HepG2 (cell line): ENCODE results near the gene DNAJA2. TPM values are rescaled to one million over a fixed set of nuclear protein-coding genes. Genes with fewer than 3 reads are reported as not detected.

Experiments used
- AHR ChIP-seq: IDR thresholded peaks from 2 replicates; pipeline ENCODE4 v1.6.1; 2018; ENCODE audit warnings: missing genetic modification reagents, missing compliant biosample characterization
- CEBPB ChIP-seq: IDR thresholded peaks from 2 replicates; pipeline ENCODE4 v1.6.1; 2011; ENCODE audit warnings: low read depth, low read length, improper control_type of control experiment, borderline replicate concordance
- CHD2 ChIP-seq: IDR thresholded peaks from 2 replicates; pipeline ENCODE4 v1.6.1; 2011; ENCODE audit warnings: low read depth, low read length, improper control_type of control experiment
- DMAP1 ChIP-seq: IDR thresholded peaks from 2 replicates; pipeline ENCODE4 v1.6.1; 2016
- FOXM1 ChIP-seq: sonication (generic); formaldehyde crosslinking; IDR thresholded peaks from 2 replicates; pipeline ENCODE4 v1.5.0; 2020; ENCODE audit warnings: missing genetic modification reagents
- GZF1 ChIP-seq: sonication (generic); formaldehyde crosslinking; IDR thresholded peaks from 2 replicates; pipeline ENCODE4 v1.5.1; 2020; ENCODE audit warnings: mild to moderate bottlenecking, missing genetic modification reagents
- HBP1 ChIP-seq: IDR thresholded peaks from 2 replicates; pipeline ENCODE4 v1.6.1; 2016; ENCODE audit warnings: low read depth, control low read depth
- HOXA3 ChIP-seq: sonication (generic); formaldehyde crosslinking; IDR thresholded peaks from 2 replicates; pipeline ENCODE4 v1.5.0; 2020; ENCODE audit warnings: missing genetic modification reagents
- NFIB ChIP-seq: sonication (generic); formaldehyde crosslinking; IDR thresholded peaks from 2 replicates; pipeline ENCODE4 v1.9.0; 2021; ENCODE audit warnings: missing genetic modification reagents, mild to moderate bottlenecking, borderline replicate concordance
- NFKB2 ChIP-seq: sonication (generic); formaldehyde crosslinking; IDR thresholded peaks from 2 replicates; pipeline ENCODE4 v1.4.0; 2020; ENCODE audit warnings: missing genetic modification reagents, borderline replicate concordance
- NFYB ChIP-seq: sonication (generic); formaldehyde crosslinking; IDR thresholded peaks from 2 replicates; pipeline ENCODE4 v1.4.0; 2020; ENCODE audit warnings: missing genetic modification reagents
- ZBTB20 ChIP-seq: sonication (generic); formaldehyde crosslinking; IDR thresholded peaks from 2 replicates; pipeline ENCODE4 v1.8.1; 2023; ENCODE audit warnings: missing genetic modification reagents, low read depth, mild to moderate bottlenecking, borderline replicate concordance
- ZGPAT ChIP-seq: IDR thresholded peaks from 2 replicates; pipeline ENCODE4 v1.6.1; 2016; ENCODE audit warnings: mild to moderate bottlenecking
- ZNF235 ChIP-seq: sonication (generic); formaldehyde crosslinking; IDR thresholded peaks from 2 replicates; pipeline ENCODE4 v1.8.1; 2023; ENCODE audit warnings: mild to moderate bottlenecking, missing genetic modification reagents, borderline replicate concordance
- ZNF3 ChIP-seq: IDR thresholded peaks from 2 replicates; pipeline ENCODE4 v1.7.0; 2017; ENCODE audit warnings: inconsistent platforms
- ZNF337 ChIP-seq: sonication (generic); formaldehyde crosslinking; IDR thresholded peaks from 2 replicates; pipeline ENCODE4 v1.5.1; 2020; ENCODE audit warnings: missing genetic modification reagents, low read depth, mild to moderate bottlenecking, borderline replicate concordance
- ZNF468 ChIP-seq: sonication (generic); formaldehyde crosslinking; IDR thresholded peaks from 2 replicates; pipeline ENCODE4 v1.8.0; 2022; ENCODE audit warnings: mild to moderate bottlenecking, moderate library complexity, missing genetic modification reagents
- ZNF709 ChIP-seq: sonication (generic); formaldehyde crosslinking; IDR thresholded peaks from 2 replicates; pipeline ENCODE4 v1.5.0; 2020; ENCODE audit warnings: mild to moderate bottlenecking, missing genetic modification reagents
- polyA plus RNA-seq, 8 experiments: library from polyadenylated mRNA; depleted of rRNA in 3 of 8; stranded (reverse) in 7 of 8; unstranded in 1 of 8; fragments of >200 nt; fragmentation: Illumina TruSeq in 4 of 8; extraction: Trizol in 4 of 8; gene quantifications; 2 replicates each; pipeline versions ENCODE4 v1.2.1 to v1.2.3, GENCODE V29; 2011 to 2016; ENCODE audit warnings: low read depth in 4 of 8, missing spikeins in 1 of 8, mixed read lengths in 1 of 8; ENCODE audit not compliant: insufficient read depth in 1 of 8
- total RNA-seq, 5 experiments: library from RNA; depleted of rRNA; stranded (reverse); fragments of >200 nt; fragmentation: Illumina TruSeq; extraction: Trizol; gene quantifications; 2 replicates each; pipeline ENCODE4 v1.2.3, GENCODE V29; 2016; ENCODE audit warnings: low read depth in 1 of 5
- TF ChIP-seq, protein P1 (sequence below): sonication (generic); formaldehyde crosslinking; IDR thresholded peaks from 2 replicates; pipeline ENCODE4 v1.5.0; 2020; ENCODE audit warnings: missing genetic modification reagents
- TF ChIP-seq, protein P2 (sequence below): sonication (generic); formaldehyde crosslinking; conservative IDR thresholded peaks from 2 replicates; pipeline ENCODE4 v1.4.0; 2020; ENCODE audit warnings: missing genetic modification reagents
- TF ChIP-seq, protein P3 (sequence below): sonication (generic); formaldehyde crosslinking; IDR thresholded peaks from 2 replicates; pipeline ENCODE4 v1.9.0; 2022; ENCODE audit warnings: missing genetic modification reagents, mild to moderate bottlenecking, borderline replicate concordance

DNAJA2 gene
- total and polyA plus RNA-seq, 2 of the 13 experiments (the other 11 are each of a cell fraction or from before 2014, with no cell fraction given): 25.4 to 176 TPM

- TF ChIP-seq CHD2 (no peak), HOXA3 (CRISPR knock-in tag) (0 out of 2 replicates have a peak, but pooled peaks have one; percentile 43), AHR (no peak), NFIB (CRISPR knock-in tag) (no peak), DMAP1 (no peak), ZNF468 (no peak), FOXM1 (CRISPR knock-in tag) (no peak), GZF1 (CRISPR knock-in tag) (no peak), HBP1 (no peak), ZGPAT (peak; percentile 33; the same call in 1 of the 2 replicates), CEBPB (no peak), ZNF709 (CRISPR knock-in tag) (peak; percentile 73; the same call in 1 of the 2 replicates), ZBTB20 (CRISPR knock-in tag) (no peak), NFYB (CRISPR knock-in tag) (peak; percentile 63), ZNF337 (no peak), ZNF3 (CRISPR knock-in tag) (no peak), NFKB2 (CRISPR knock-in tag) (no peak), ZNF235 (peak; percentile 61; the same call in 1 of the 2 replicates)
- TF ChIP-seq, protein P1, sequence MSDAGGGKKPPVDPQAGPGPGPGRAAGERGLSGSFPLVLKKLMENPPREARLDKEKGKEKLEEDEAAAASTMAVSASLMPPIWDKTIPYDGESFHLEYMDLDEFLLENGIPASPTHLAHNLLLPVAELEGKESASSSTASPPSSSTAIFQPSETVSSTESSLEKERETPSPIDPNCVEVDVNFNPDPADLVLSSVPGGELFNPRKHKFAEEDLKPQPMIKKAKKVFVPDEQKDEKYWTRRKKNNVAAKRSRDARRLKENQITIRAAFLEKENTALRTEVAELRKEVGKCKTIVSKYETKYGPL (CRISPR knock-in tag): no peak
- TF ChIP-seq, protein P2, sequence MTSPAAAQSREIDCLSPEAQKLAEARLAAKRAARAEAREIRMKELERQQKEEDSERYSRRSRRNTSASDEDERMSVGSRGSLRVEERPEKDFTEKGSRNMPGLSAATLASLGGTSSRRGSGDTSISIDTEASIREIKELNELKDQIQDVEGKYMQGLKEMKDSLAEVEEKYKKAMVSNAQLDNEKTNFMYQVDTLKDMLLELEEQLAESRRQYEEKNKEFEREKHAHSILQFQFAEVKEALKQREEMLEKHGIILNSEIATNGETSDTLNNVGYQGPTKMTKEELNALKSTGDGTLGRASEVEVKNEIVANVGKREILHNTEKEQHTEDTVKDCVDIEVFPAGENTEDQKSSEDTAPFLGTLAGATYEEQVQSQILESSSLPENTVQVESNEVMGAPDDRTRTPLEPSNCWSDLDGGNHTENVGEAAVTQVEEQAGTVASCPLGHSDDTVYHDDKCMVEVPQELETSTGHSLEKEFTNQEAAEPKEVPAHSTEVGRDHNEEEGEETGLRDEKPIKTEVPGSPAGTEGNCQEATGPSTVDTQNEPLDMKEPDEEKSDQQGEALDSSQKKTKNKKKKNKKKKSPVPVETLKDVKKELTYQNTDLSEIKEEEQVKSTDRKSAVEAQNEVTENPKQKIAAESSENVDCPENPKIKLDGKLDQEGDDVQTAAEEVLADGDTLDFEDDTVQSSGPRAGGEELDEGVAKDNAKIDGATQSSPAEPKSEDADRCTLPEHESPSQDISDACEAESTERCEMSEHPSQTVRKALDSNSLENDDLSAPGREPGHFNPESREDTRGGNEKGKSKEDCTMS: no peak
- TF ChIP-seq, protein P3, sequence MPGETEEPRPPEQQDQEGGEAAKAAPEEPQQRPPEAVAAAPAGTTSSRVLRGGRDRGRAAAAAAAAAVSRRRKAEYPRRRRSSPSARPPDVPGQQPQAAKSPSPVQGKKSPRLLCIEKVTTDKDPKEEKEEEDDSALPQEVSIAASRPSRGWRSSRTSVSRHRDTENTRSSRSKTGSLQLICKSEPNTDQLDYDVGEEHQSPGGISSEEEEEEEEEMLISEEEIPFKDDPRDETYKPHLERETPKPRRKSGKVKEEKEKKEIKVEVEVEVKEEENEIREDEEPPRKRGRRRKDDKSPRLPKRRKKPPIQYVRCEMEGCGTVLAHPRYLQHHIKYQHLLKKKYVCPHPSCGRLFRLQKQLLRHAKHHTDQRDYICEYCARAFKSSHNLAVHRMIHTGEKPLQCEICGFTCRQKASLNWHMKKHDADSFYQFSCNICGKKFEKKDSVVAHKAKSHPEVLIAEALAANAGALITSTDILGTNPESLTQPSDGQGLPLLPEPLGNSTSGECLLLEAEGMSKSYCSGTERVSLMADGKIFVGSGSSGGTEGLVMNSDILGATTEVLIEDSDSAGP (CRISPR knock-in tag): no peak
These were observed 18.5 kb upstream of the DNAJA2 start (continued) for GRCh38 chr16:46991729-46992704.
